ENCODE measurements around the gene GPC6. TPM values are rescaled to one million over a fixed set of nuclear protein-coding genes. Genes with fewer than 3 reads are reported as not detected.
A peak's percentile ranks its signal among the peaks of the same experiment; 100 is the strongest.
"Not testable (repeated sequence)": the region's sequence is repeated elsewhere in the genome, so short reads cannot be mapped to it uniquely, and the experiment has no call there.

Gene GPC6
- total RNA-seq, 1 donor from 2014 or later = 5.5 TPM

- no peaks in the 10 kb centered on the region for H3K36me3 ChIP-seq (ENCODE audit: control insufficient read depth, insufficient read depth, low read length)
- H3K4me3 ChIP-seq (ENCODE audit: low read depth, low read length) = no peak overlapping the region
- no peaks in the 10 kb centered on the region for H3K27me3 ChIP-seq (ENCODE audit: control insufficient read depth, insufficient read depth, low read length)
- DNase-seq (ENCODE audit: low read depth) = no peak
- FAIRE-seq = no peak
- no peak for TF ChIP-seq CTCF (IDR thresholded peaks at IDR 0.05; ENCODE audit: insufficient read depth, low read length, severe bottlenecking)
These were observed 81.0 kb downstream of the GPC6 start for GRCh38 chr13:93307651-93308050.

GRCh38 chr13:93309886-93310523 is 83.4 kb downstream of the GPC6 start:
- peak; percentile 75 for DNase-seq (ENCODE audit: low read depth)
- FAIRE-seq = no peak
- Histone ChIP-seq H3K4me3 (ENCODE audit: low read depth, low read length) (no peak overlapping the region), H3K27me3 (ENCODE audit: control insufficient read depth, insufficient read depth, low read length) (no peaks in the 10 kb centered on the region), H3K36me3 (ENCODE audit: control insufficient read depth, insufficient read depth, low read length) (no peaks in the 10 kb centered on the region)
- TF ChIP-seq CTCF (IDR thresholded peaks at IDR 0.05; ENCODE audit: insufficient read depth, low read length, severe bottlenecking) = no peak

GRCh38 chr13:93316841-93317240 is 90.2 kb downstream of the GPC6 start:
- no peak for TF ChIP-seq CTCF (IDR thresholded peaks at IDR 0.05; ENCODE audit: insufficient read depth, low read length, severe bottlenecking)
- H3K4me3 ChIP-seq (ENCODE audit: low read depth, low read length) = no peak overlapping the region
- no peaks in the 10 kb centered on the region for H3K36me3 ChIP-seq (ENCODE audit: control insufficient read depth, insufficient read depth, low read length)
- DNase-seq (ENCODE audit: low read depth) = no peak
- H3K27me3 ChIP-seq (ENCODE audit: control insufficient read depth, insufficient read depth, low read length) = no peaks in the 10 kb centered on the region
- FAIRE-seq = no peak

- no peak for FAIRE-seq
- TF ChIP-seq CTCF (IDR thresholded peaks at IDR 0.05; ENCODE audit: insufficient read depth, low read length, severe bottlenecking) = no peak
These were observed 92.1 kb downstream of the GPC6 start for GRCh38 chr13:93318534-93319254.

GRCh38 chr13:93320942-93321341 is 94.3 kb downstream of the GPC6 start:
- H3K36me3 ChIP-seq (ENCODE audit: control insufficient read depth, insufficient read depth, low read length) = no peaks in the 10 kb centered on the region
- H3K27me3 ChIP-seq (ENCODE audit: control insufficient read depth, insufficient read depth, low read length) = no peaks in the 10 kb centered on the region
- H3K4me3 ChIP-seq (ENCODE audit: low read depth, low read length) = no peak overlapping the region
- no peak for TF ChIP-seq CTCF (IDR thresholded peaks at IDR 0.05; ENCODE audit: insufficient read depth, low read length, severe bottlenecking)
- FAIRE-seq = no peak
- peak; percentile 14 for DNase-seq (ENCODE audit: low read depth)

More at GRCh38 chr13:93318534-93319254, 92.1 kb downstream of the GPC6 start:
- no peak overlapping the region for H3K4me3 ChIP-seq (ENCODE audit: low read depth, low read length)
- H3K27me3 ChIP-seq (ENCODE audit: control insufficient read depth, insufficient read depth, low read length) = no peaks in the 10 kb centered on the region
- peak; percentile 50 for DNase-seq (ENCODE audit: low read depth)
- no peaks in the 10 kb centered on the region for H3K36me3 ChIP-seq (ENCODE audit: control insufficient read depth, insufficient read depth, low read length)

GRCh38 chr13:93323880-93324279 is 97.3 kb downstream of the GPC6 start:
- not testable (repeated sequence) for DNase-seq (ENCODE audit: low read depth); H3K27me3 ChIP-seq (ENCODE audit: control insufficient read depth, insufficient read depth, low read length); FAIRE-seq; H3K36me3 ChIP-seq (ENCODE audit: control insufficient read depth, insufficient read depth, low read length); H3K4me3 ChIP-seq (ENCODE audit: low read depth, low read length)
